8988T (cell line): Measurements from ENCODE around the gene HMGB4.

ENCODE experiments used
- DNase-seq: peaks from one replicate; pipeline ENCODE4 v3.0.0; 2011

The HMGB4 gene

GRCh38 chr1:33863779-33864178 lies at the start of gene HMGB4:
HMGB4 (plus strand) TSS chr1:33864079; CDS start chr1:33864192, 113 bp downstream.
- no peak for DNase-seq

GRCh38 chr1:33814166-33814565 lies 49.7 kb upstream of the HMGB4 start:
- no peak for DNase-seq

GRCh38 chr1:33815061-33815460 lies 48.8 kb upstream of the HMGB4 start:
- no peak for DNase-seq

- DNase-seq, result no peak
These were observed 45.8 kb upstream of the HMGB4 start for GRCh38 chr1:33818071-33818470.

GRCh38 chr1:33819290-33819912 lies 44.5 kb upstream of the HMGB4 start:
- no peak for DNase-seq

- DNase-seq, result no peak
These were observed 44.0 kb upstream of the HMGB4 start for GRCh38 chr1:33819913-33820311.

- DNase-seq, result no peak
These were observed 43.1 kb upstream of the HMGB4 start for GRCh38 chr1:33820804-33821203.

- no peak for DNase-seq
These were observed 42.6 kb upstream of the HMGB4 start for GRCh38 chr1:33821291-33821690.

- no peak for DNase-seq
These were observed 41.5 kb upstream of the HMGB4 start for GRCh38 chr1:33822396-33822795.

- no peak for DNase-seq
These were observed 40.5 kb upstream of the HMGB4 start for GRCh38 chr1:33823401-33823800.

GRCh38 chr1:33823830-33824229 lies 40.0 kb upstream of the HMGB4 start:
- no peak for DNase-seq

- no peak for DNase-seq
These were observed 39.6 kb upstream of the HMGB4 start for GRCh38 chr1:33824321-33824720.

GRCh38 chr1:33824971-33825370 lies 38.9 kb upstream of the HMGB4 start:
- no peak for DNase-seq

GRCh38 chr1:33825506-33825905 lies 38.4 kb upstream of the HMGB4 start:
- no peak for DNase-seq

- no peak for DNase-seq
These were observed 37.6 kb upstream of the HMGB4 start for GRCh38 chr1:33826311-33826710.

- DNase-seq, result no peak
These were observed 37.2 kb upstream of the HMGB4 start for GRCh38 chr1:33826711-33827110.

GRCh38 chr1:33828059-33828458 lies 35.8 kb upstream of the HMGB4 start:
- no peak for DNase-seq

- no peak for DNase-seq
These were observed 35.2 kb upstream of the HMGB4 start for GRCh38 chr1:33828654-33829053.

- no peak for DNase-seq
These were observed 27.0 kb upstream of the HMGB4 start for GRCh38 chr1:33836911-33837310.

GRCh38 chr1:33837635-33838034 lies 26.2 kb upstream of the HMGB4 start:
- DNase-seq, result no peak

- DNase-seq, result no peak
These were observed 22.4 kb upstream of the HMGB4 start for GRCh38 chr1:33841494-33841893.

GRCh38 chr1:33842348-33842747 lies 21.5 kb upstream of the HMGB4 start:
- no peak for DNase-seq

- DNase-seq, result no peak
These were observed 19.7 kb upstream of the HMGB4 start for GRCh38 chr1:33844166-33844565.

GRCh38 chr1:33846861-33847260 lies 17.0 kb upstream of the HMGB4 start:
- DNase-seq, result no peak

- no peak for DNase-seq
These were observed 15.5 kb upstream of the HMGB4 start for GRCh38 chr1:33848205-33848937.
